GM18873 (cell line): ENCODE results near the gene MAPK14.

ENCODE experiments used
- ATAC-seq: cut with Tn5 transposase; IDR thresholded peaks from one replicate; pipeline ENCODE4 v1.9.1; 2021; ENCODE audit warnings: mild to moderate bottlenecking, moderate library complexity, moderate number of reproducible peaks; ENCODE audit not compliant: unreplicated experiment, low FRiP score

Gene MAPK14

DNA sequence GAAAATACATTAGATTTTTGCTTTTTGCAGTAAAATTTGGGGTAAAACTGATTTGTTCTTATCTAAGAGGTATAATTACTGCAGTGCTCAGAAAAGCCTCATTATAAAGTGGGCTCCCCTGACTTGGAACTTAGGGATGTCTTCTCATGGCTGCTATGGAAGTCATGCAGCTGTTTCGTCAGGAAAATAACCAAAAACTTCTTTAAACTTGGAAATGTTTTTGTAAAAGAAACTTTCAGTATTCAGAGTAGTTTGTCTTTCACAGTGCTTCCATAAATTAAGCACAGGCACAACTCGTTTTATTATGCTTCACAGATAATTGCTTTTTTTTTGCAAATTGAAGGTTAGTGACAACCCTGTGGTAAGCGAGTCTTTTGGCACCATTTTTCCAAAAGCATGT is 6.8 kb downstream of the MAPK14 start:
- ATAC-seq = no peak

DNA sequence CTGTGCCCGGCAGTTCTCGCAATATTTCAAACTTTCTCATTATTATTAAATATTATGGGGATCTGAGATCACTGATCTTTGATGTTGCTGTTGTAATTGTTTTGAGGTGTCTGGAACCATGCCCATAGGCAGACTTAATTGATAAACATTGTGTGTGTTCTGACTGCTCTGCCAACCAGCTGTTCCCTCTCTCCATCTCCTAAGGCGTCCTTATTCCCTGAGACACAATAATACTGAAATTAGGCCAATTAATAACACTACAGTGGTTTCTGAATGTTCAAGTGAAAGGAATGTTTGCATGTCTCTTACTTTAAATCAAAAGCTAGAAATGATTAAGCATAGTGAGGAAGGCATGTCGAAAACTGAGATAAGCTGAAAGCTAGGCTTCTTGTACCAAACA is 7.6 kb downstream of the MAPK14 start:
- ATAC-seq = no peak

DNA sequence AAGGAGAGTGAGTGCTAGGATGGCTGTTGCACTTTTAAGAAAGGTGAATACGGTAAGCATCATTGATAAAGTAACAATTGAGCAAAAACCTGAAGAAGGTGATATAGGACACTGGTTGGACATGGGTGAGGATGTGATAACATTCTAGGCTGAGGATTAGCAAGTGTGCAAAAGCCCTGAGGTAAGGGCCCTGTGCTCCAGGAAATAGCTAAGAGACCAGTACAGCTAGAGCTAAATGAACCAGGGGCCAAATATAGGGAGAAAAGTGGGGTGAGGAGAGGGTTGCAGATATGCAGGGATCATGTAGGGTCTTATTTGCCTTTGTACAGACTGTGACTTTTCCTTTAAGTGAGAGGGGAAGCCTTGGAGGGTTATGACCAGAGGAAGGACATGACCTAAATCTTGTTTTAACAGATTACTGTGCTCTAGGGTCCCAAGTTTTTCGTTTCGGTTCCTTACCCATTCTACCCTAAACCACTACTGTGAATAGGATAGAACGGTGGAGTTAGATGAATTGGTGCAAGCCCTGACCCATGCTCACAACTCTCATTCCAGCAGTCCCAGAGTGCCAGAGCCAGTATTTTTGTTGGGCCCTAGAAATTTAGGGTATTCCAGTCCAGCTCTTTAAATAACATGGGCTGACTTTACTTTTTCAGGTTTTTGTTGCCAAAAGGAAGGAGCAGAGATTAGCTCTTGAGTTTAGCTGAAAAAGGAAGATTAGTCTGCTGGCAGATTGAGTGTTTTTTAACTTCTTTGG is 10.7 kb downstream of the MAPK14 start:
- ATAC-seq = no peak

DNA sequence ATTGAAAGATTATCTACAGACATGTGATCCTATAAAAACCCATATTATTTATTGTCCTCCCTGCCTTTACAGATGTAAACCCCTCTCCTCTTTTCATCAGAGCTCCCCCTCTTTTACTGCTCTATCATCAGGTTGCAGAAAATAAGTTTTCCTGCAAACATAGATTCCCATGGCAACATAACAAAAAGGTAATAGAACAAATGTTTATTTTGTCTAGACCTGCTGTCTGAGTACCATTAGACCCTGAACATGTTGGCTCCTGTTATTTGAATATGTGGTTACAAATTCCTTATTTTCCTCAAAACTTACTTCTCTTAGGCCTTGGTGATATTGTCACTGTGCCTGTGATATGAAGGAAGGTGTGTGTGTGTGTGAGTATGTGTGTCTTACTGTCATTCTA is 11.5 kb downstream of the MAPK14 start:
- ATAC-seq = no peak

DNA sequence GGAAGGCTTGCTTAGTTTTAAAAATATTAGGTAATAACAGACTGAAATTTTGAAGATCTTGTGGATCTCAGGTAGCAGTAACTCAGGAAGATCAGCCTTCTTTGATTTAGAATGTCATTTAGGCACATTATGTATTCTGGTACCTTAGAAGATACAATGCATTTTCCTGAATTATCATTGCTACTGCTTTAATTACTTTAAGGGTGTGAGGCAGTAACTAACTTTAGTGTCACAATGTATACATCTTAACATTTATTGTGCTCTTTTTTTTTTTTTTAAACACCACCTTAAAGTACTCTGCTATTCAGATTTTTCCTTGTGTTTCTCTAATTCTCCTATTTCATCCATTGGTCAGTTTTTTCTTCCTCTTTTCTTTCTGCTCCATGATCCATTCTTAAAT is 13.3 kb downstream of the MAPK14 start:
- no peak for ATAC-seq

DNA sequence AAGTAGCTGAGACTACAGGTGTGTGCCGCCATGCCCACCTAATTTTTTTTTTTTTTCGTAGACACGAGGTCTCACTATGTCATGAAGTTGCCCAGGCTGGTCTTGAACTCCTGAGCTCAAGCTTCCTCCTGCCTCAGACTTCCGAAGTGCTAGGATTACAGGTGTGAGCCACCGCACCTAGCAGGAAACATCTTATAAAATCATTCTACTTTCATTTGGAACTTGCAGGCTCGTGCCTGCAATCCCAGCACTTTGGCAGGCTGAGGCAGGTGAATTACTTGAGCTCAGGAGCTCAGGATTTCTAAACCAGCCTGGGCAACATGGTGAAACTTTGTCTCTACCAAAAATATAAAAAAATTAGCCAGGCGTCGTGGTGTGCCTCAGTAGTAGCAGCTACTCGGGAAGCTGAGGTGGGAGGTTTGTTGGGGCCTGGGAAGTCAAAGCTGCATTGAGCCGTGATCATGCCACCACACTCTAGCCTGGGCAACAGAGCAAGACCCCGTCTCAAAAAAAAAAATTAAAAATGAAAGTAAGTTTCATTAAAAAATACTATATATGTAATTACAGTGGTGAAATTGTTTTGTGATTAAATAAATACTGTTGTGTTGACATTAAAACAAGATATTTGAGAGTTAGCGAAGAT is 15.1 kb downstream of the MAPK14 start:
- ATAC-seq = no peak

DNA sequence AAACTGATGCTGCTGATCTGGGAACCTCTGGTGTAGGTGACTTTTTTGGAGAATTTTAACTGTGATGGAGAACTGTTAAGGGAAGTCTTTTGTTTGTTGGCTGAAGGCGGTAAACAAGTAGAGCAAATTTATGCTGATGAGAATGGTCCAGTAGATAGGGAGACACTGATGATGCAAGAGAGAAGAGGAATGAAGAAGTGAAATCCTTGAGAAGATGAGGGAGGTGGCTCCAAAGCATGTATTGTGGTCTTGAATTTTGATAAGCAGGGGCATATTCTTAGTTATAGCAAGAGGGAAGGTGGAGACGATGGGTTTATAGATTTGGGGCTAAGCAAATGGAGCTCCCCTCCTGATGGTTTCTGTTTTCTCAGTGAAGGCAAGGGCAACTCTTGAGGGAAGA is 22.0 kb downstream of the MAPK14 start:
- ATAC-seq = no peak

DNA sequence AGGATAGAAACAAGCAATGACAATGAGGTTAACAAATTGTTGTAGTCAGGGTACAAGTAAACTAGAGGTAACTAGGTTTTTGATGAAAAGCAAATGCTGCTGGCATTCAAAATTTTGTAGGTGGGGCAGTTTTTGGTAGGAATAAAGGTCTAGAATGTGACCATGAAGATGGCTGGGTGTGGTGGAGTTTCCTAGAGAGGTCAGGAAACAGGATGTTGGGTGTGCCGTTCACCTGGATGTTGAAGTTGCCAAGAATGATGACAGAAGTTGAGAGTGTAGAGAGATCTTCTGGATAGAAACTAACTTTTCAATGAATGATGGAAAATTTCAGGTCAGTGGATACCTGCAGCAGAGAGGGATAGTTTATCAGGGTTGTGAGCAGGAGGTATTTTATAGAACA is 22.7 kb downstream of the MAPK14 start:
- ATAC-seq = no peak

DNA sequence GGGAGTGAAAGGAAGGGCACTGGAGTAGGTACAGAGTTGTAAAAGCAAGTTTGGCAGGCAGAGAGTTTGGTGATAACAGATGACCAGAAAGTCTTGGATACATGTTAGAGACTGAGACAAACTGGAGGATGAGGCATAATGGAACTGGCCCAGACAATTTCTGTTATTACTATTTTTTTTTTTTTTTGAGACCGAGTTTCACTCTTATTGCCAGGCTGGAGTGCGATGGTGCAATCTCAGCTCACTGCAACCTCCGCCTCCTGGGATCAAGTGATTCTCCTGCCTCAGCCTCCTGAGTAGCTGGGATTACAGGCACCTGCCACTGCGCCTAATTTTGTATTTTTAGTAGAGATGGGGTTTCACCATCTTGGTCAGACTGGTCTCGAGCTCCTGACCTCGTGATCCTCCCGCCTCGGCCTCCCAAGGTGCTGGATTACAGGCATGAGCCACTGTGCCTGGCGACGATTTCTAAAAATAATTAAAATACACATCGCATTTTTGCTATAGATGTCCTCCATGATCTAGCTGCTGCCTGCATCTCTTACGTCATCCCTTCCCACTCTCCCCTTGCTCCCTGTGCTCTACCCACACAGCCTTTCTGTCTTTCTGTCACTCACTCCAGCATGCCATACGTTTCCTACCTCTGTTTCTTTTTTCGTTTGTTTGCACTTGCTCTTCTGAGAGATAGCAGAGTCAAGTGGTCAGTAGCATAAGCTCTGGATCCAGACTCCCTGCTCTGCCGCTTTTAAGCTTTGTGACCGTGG is 23.5 kb downstream of the MAPK14 start:
- no peak for ATAC-seq

DNA sequence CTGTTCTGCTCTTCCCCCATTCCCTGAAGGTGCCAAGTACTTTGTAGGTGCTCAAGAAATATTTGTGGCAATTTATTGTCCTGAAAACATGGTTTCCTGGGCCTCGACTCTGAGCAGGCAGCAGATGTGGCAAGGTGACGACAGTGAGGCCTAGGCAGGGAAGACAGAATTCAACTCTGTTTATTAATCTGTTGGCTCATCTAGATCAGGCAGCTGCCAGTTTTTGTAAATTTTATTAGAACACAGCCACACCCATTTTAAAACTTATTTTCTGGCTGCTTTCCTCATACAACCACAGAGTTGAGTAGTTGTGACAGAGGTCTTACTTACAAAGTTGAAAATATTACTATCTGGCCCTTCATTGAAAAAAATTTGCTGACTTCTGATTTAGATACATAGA is 24.5 kb downstream of the MAPK14 start:
- no peak for ATAC-seq

DNA sequence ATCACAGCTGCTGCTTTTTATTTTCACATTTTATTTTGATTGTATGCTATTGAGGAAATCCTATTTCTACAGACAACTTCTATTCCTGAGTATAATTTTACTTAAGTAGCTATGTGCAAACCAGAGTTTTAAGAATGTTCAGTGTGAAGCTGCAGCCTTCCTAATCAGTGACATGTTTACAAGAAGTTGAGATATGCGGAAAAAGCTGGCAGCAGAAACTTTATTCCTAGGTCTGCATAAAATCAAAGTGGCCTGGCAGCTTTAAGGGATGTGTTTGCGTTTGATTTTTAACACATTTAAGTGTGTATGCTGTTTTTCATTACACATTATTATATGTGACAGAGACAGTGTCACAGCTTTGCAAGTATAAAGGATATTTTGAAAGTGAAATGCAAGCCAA is 26.3 kb downstream of the MAPK14 start:
- ATAC-seq = no peak

DNA sequence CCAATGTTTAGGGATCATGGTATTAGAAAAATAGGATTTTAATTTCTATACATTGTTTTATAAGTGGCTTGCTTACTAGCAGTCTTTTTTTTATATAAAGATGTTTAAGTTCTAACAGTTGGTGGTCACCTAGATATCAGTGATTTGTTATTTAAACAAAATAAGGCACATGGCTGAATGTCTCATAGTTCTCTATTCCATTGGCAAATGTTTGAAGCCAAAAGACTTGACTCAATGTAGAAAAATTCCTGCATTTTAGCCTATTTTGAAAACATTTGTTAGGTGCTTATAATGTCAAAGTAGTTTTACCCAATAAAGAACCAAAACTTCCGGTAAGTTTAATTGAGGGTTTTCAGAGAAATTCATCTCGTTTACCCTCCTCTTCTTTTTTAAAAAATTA is 26.8 kb downstream of the MAPK14 start:
- ATAC-seq = no peak

DNA sequence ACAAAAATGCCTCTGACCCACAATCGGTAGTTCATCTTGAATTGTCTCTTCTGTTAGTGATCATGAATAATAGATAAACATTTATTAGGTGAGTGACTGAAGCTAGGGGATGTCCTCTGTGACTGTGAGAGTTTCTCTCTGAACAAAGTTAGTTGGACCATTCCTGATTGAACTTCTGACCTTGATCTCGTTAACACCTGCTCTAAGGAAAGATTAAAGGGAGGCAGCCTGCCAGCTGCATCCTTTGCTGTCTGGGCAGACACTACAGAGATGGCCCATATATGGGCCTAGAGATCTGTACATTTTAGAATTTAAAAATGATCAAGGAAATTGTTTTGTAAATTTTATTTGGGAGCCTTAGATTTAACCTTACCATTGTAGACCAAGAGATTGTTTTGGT is 27.3 kb downstream of the MAPK14 start:
- no peak for ATAC-seq

DNA sequence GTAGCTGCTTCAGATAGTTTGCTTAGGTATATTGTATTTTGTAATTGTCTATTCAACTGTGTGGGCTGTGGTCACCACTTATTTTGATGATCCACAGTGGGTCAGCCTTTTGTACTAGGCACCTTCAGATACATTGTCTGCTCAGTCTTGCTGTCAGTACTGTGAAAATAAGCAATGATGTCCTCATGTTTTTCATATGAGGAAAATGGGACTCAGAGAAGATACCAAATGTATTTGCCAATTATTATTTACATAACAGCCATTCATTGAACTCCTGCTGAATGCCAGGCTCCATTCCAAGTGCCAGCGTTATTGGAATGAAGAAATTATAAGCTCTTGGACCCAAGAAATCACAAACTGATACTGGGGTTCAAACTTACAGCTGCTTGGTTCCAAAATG is 28.6 kb downstream of the MAPK14 start:
- no peak for ATAC-seq

DNA sequence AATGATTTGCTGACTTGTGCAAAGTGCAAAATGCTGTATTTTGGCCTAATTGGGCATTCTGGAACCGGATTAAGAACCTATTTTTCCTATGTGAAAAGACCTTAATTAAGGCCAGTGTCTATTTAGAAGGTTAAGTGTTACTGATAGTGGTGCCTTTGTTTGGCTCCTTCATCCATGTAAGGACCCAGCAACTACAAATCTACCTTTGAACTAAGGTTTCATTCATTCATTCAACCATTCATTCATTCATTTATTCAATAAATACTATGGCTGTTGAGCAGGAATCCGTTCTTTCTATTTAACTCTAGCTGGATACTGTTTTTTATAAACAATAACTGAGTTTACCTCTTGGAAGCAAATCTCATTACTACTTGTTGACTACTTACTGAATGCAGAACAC is 33.6 kb downstream of the MAPK14 start:
- ATAC-seq = no peak

DNA sequence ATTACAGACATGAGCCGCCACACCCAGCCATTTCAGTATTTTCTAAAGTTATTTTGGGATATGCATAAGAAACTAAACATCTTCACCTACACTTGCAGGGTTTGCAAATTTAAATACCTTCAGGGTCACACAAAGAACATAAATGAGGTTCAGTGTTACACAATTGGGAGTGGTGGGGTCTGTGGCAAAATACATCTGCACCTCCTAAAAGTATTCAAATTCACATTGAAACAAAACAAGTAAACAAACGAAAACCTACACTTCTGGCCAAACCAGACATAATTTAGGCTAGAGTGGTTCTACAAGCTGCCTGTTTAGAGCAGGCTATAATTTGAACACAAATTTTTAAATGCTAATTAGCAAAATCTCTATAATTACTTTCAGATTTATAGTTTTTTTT is 34.6 kb downstream of the MAPK14 start:
- ATAC-seq = no peak

DNA sequence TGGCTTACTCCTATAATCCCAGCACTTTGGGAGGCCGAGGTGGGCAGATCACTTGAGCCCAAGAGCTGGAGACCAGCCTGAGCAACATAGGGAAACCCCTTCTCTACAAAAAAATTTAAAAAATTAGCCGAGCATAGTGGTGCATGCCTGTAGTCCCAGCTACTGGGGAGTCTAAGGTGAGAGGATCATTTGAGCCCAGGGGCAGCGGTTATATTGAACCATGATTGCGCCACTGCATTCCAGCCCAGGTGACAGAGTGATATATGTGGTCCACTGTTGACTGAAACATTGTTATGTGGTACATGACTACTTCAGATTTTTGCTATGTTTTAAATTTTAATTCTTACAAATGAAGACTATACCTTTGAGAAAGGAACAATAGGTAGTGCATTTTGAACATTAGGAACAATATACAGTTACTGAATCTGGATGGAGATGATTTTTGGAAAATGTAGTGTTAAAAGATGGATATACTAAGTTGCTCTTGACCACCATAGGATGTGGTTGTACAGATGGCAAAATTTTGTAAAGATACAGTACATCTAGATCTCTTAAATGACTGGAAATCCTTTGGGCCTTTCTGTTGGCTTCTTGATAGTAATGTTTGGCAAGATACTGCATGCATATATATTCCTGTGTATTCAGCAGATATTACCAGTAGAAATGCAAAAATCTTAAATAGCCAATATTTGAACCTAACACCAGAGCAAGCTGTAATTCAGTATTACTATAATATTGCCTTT is 35.9 kb downstream of the MAPK14 start:
- no peak for ATAC-seq

DNA sequence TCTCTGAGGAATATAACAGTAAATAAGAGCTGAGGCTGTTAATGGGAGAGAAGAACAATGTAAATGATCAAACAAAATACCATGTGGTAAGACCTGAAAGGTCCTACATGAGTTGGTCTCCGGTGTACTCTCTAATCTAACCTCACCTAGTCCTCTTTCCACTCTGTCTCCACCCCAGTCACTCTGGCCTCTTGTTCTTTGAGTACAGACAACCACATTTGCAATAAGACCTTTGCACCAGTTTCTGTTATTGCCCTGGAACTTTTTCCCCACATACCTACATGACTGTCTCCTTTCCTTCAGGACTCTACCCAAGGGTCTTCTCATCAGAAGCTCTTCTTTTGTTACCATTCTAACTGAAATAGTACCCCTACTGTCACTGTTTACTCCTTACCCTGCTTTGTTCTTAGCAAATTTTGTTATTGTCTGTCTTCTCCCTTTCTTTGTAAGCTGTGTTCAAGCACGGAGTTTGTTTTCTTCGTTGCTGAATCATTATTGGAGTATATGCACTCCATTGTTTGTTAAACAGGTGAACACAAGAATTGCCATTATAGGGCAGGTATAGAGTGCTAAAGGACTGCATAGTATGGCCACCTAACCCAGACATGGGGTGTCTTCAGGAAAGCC is 37.3 kb downstream of the MAPK14 start:
- no peak for ATAC-seq

DNA sequence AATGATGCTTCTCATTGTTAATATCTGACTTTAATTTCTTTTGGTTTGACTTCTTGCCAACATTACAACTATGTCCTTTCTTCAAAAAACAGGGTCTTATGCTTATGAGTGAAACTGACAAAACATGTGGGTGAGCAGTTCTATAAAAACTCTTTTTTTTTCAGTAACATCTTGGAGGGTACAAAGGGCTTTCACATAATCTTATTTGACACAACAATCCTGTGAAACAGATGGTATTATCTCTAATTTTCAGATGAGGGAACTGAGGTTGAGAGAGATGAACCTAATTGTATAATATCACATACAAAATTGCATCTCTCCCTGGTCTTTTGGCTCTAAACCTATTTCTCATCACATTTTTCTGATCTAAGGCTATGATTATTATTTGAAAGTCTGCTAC is 38.3 kb downstream of the MAPK14 start:
- no peak for ATAC-seq

DNA sequence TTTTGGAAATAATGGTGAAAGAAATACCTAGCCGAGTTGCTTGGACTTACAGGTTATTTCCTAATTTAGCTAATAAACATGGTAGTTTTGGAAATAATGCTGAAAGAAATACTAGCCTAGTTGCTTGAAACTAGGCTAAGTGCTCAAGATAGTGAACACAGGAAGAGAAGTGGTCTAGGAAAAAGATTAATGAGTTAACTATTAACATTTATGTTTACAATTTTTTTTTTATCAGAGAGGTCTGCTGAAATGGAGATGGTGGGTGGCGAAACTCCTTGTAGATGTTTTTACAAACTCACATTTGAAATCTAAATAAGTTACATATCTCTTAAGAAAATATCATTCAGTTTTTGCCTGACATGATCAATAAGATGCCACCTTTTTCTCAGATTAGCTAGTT is 39.2 kb downstream of the MAPK14 start:
- ATAC-seq = no peak
